ENCODE data around the gene ADM5.
A peak's percentile ranks its signal among the peaks of the same experiment; 100 is the strongest.

The ADM5 gene

GRCh38 chr19:49680421-49681351 is 8.7 kb upstream of the ADM5 start:
- peak; percentile 92 for DNase-seq

DNA sequence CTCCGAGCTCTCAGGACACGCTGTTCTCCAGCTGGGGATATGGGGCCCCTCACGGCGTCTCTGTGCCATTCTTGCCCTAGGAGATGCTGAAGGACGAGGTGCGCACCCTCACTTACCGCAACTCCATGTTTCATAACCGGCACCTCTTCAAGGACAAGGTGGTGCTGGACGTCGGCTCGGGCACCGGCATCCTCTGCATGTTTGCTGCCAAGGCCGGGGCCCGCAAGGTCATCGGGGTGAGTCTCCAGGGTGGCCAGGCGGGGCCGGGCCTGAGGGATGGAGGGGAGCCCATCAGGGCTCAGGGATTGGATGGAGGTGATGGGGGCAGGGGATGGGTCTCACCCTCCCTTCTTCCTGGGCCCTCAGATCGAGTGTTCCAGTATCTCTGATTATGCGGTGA is 7.6 kb upstream of the ADM5 start:
- DNase-seq = no peak

GRCh38 chr19:49682274-49682673 is 7.1 kb upstream of the ADM5 start:
- DNase-seq = no peak

- DNase-seq = no peak
Measured at GRCh38 chr19:49683814-49684250, 5.6 kb upstream of the ADM5 start.

- peak; percentile 43 for DNase-seq
Measured at GRCh38 chr19:49684251-49684982, 5.0 kb upstream of the ADM5 start.

- DNase-seq = no peak
Measured at GRCh38 chr19:49684983-49685553, 4.3 kb upstream of the ADM5 start.

- DNase-seq = no peak
Measured at GRCh38 chr19:49685845-49686332, 3.5 kb upstream of the ADM5 start.

DNA sequence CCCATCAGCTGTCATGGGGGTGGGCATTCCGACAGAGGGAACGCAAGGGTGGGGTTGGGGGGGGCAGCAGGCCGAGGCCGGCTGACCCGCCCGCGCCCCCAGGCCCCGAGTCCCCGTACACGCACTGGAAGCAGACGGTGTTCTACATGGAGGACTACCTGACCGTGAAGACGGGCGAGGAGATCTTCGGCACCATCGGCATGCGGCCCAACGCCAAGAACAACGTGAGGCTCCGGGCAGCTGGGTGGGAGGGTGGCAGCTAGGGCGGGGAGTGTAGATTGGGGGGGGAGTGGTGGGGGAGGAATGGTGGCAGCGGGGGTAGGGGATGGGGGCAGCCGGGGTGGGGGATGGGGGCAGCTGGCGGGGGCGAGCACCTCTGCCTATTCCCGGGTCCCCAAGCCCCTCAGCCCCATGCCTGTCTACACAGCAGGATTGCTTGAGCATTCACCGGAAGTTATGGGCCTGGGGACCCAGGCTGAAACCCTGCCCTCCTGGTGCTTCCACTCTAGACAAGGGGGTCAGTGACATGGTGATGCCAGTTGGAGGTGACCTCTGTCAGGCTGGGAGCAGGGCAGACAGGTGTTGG is 2.8 kb upstream of the ADM5 start:
- no peak for DNase-seq

- DNase-seq = no peak
Measured at GRCh38 chr19:49687150-49687549, 2.2 kb upstream of the ADM5 start.

DNA sequence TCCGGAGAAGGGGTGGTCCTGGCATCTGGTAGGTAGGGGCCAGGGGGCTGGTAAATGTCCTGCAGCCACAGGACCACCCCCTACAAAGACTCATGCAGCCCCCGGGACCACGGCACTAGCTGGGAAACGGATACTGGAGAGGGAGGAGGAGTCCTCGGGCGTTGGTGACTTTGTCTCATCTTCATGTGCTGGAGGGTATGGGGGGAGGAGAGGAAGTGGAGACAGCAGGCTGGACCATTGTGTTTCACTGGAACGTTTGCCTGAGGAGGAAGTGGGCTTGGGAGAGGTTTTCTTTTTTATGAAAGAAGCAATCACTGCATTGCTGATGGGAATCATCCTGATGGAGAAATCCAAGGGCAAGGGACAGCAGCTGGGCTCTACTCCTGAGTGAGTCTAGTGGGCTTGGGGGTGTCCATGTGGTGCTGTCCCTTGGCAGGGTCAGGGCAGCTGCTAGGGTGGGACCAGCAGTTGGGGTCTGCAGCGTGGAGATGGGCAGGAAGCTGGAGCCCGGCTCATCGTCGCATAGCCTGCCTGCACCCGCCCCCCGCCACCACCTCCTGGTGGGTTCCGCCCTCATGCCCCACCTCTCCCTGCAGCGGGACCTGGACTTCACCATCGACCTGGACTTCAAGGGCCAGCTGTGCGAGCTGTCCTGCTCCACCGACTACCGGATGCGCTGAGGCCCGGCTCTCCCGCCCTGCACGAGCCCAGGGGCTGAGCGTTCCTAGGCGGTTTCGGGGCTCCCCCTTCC is 1.7 kb upstream of the ADM5 start:
- DNase-seq = no peak

GRCh38 chr19:49688531-49689132 is 762 bp upstream of the ADM5 start:
- DNase-seq = no peak

- no peak for DNase-seq
Measured at GRCh38 chr19:49690079-49690655, 773 bp downstream of the ADM5 start.

- DNase-seq = peak; percentile 69
Measured at GRCh38 chr19:49690656-49691242, 1.4 kb downstream of the ADM5 start, which contains the start of gene CPT1C. Gene CPT1C, plus strand, starts transcription at chr19:49691116. Its CDS starts 1,137 bp downstream, at chr19:49692253.

DNA sequence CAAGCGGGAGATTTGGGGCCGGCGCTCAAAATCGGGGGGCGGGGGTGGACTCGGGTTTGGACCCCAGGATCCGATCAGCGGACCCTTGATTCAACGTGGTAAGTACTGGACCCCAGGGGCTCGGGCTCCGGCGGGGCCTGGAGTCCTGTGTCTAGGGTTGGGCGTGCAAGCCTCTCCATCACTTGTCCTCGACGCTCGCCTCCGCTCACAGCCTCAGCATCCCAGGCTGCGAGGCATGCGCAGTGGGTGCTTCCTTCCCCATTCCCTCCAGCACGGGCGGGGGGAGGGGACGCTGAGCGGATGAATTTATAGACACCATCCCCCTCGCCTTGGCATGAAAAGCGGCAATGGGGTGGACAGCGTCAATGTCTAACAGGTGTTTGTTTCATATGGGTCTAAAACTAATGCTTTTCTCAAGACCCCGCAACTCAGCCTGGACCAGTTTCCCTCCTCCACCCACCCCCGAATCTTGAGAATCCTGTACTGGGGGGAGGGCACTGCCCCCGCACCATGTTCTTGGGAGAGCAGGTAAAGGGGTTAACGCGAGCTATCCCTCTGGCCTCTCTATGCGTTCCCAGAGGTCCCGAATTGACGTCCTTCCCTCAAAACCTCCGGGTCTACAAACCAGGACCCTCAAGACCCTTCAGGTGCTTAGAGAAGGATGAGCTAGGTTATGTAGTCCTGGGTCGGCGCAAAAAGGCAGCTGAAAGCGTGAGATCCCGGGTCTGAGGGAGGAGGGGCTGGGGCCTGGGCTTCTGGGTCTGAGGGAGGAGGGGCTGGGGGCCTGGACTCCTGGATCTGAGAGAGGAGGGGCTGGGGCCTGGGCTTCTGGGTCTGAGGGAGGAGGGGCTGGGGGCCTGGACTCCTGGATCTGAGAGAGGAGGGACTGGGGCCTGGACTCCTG is 2.1 kb downstream of the ADM5 start:
- DNase-seq = peak; percentile 32

DNA sequence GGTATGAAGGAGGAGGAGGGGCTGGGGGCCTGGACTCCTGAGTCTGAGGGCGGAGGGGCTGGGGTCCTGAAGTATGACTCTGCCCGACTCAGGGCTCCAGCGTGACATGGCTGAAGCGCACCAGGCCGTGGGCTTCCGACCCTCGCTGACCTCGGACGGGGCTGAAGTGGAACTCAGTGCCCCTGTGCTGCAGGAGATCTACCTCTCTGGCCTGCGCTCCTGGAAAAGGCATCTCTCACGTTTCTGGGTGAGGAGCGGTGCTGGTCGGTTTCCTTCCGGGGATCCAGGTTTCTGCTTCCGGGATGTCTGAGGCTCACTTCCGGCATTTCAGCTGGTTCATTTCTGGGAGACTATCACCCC is 2.7 kb downstream of the ADM5 start:
- DNase-seq = no peak

- DNase-seq = no peak
Measured at GRCh38 chr19:49696115-49696514, 6.7 kb downstream of the ADM5 start.

GRCh38 chr19:49696865-49697264 is 7.5 kb downstream of the ADM5 start:
- DNase-seq = no peak

- no peak for DNase-seq
Measured at GRCh38 chr19:49699364-49699763, 10.0 kb downstream of the ADM5 start.

- DNase-seq = no peak
Measured at GRCh38 chr19:49700563-49700962, 11.2 kb downstream of the ADM5 start.

DNA sequence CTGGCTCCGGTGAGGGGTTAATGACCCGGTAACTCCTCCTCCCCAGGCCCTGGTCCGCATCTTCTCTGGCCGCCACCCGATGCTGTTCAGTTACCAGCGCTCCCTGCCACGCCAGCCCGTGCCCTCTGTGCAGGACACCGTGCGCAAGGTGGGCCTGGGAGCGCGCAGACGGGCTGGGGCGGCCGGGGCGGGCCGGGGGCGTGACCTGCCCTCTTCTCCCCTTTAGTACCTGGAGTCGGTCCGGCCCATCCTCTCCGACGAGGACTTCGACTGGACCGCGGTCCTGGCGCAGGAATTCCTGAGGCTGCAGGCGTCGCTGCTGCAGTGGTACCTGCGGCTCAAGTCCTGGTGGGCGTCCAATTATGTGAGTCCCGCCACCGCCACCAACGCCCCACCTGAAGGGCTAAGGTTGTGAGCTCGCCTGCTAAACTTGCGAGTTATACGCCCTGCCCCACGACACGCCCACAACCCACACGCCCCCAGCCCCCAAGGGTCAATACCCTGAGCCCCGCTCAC is 11.9 kb downstream of the ADM5 start:
- no peak for DNase-seq

All from CD4-positive, alpha-beta T cell treated with Interleukin-10 for 1 hour (primary cell).